A673 (cell line): Measurements from ENCODE around the gene BCS1L. TPM values are rescaled to one million over a fixed set of nuclear protein-coding genes. Genes with fewer than 3 reads are reported as not detected.

Experiments
- BruUV-seq: library from RNA; stranded (reverse); fragments of 400-500 nt; replicated peaks from 2 replicates; lab custom pipeline; 2021; lab: Mats Ljungman, UMichigan
- CTCF ChIA-PET: fragments of 300-600 bp; sonication (Branson Sonifier 250); formaldehyde crosslinking; loops from one replicate; lab custom pipeline; 2022; ENCODE audit warnings: antibody characterized with exemption; lab: Charles Lee
- POLR2A ChIA-PET: fragments of 300-600 bp; sonication (Branson Sonifier 250); formaldehyde crosslinking; loops from one replicate; lab custom pipeline; 2022; ENCODE audit warnings: antibody characterized with exemption; ENCODE audit not compliant: low non-redundant PET; lab: Charles Lee
- DNase-seq: peaks from one replicate; pipeline ENCODE4 v3.0.0-alpha.2; 2015; ENCODE audit warnings: low spot score
- H3K27ac ChIP-seq: fragments of 200-600 bp; sonication (generic); 2 replicates; pipeline ENCODE4 v1.5.1; 2016; ENCODE audit warnings: mixed run types, low read depth, mild to moderate bottlenecking, mixed read lengths, antibody characterized with exemption, low read length; ENCODE audit not compliant: poor library complexity, severe bottlenecking
- H3K27me3 ChIP-seq: fragments of 200-600 bp; sonication (generic); replicated peaks from 2 replicates; pipeline ENCODE4 v1.6.1; 2017; ENCODE audit warnings: mixed run types, low read depth, mild to moderate bottlenecking, mixed read lengths, antibody characterized with exemption, low read length; ENCODE audit not compliant: insufficient read depth, poor library complexity
- H3K36me3 ChIP-seq: fragments of 200-600 bp; sonication (generic); 2 replicates; pipeline ENCODE4 v1.6.1; 2016; ENCODE audit warnings: mixed run types, mild to moderate bottlenecking, mixed read lengths, antibody characterized with exemption, low read length; ENCODE audit not compliant: insufficient read depth, poor library complexity, severe bottlenecking
- H3K4me1 ChIP-seq: fragments of 200-600 bp; sonication (generic); 2 replicates; pipeline ENCODE4 v1.6.1; 2017; ENCODE audit warnings: mixed run types, mild to moderate bottlenecking, mixed read lengths, antibody characterized with exemption, low read length; ENCODE audit not compliant: insufficient read depth, poor library complexity, severe bottlenecking
- H3K4me3 ChIP-seq: fragments of 200-600 bp; sonication (generic); 2 replicates; pipeline ENCODE4 v1.5.1; 2016; ENCODE audit warnings: low read depth, mixed run types, mild to moderate bottlenecking, mixed read lengths, low read length; ENCODE audit not compliant: poor library complexity, severe bottlenecking
- H3K9me3 ChIP-seq: fragments of 200-600 bp; sonication (generic); 2 replicates; pipeline ENCODE4 v1.6.1; 2016; ENCODE audit warnings: mixed run types, low read depth, mild to moderate bottlenecking, mixed read lengths, antibody characterized with exemption, low read length; ENCODE audit not compliant: poor library complexity, severe bottlenecking
- CTCF ChIP-seq: fragments of 300-800, 200-600 bp; sonication (generic); conservative IDR thresholded peaks from 2 replicates; pipeline ENCODE4 v1.5.1; 2017; ENCODE audit warnings: low read depth, mild to moderate bottlenecking, antibody characterized with exemption, low read length, moderate library complexity, mixed read lengths
- EZH2 ChIP-seq: fragments of 200-600 bp; sonication (generic); IDR thresholded peaks from 2 replicates; pipeline ENCODE4 v1.6.1; 2017; ENCODE audit warnings: borderline replicate concordance, low read depth, mild to moderate bottlenecking, mixed read lengths, antibody characterized with exemption, low read length; ENCODE audit not compliant: poor library complexity, severe bottlenecking
- intact Hi-C: fragments of 100-400 bp; cut with micrococcal nuclease; formaldehyde crosslinking; loops from one replicate; pipeline ENCODE4 v1.10.0; 2022; ENCODE audit not compliant: unreplicated experiment
- total RNA-seq: library from RNA; stranded (reverse); gene quantifications from 2 replicates; pipeline ENCODE4 v1.2.3, GENCODE V29; 2021

BCS1L gene
- total RNA-seq, 1 experiment from 2014 or later: 74.1 TPM

DNA sequence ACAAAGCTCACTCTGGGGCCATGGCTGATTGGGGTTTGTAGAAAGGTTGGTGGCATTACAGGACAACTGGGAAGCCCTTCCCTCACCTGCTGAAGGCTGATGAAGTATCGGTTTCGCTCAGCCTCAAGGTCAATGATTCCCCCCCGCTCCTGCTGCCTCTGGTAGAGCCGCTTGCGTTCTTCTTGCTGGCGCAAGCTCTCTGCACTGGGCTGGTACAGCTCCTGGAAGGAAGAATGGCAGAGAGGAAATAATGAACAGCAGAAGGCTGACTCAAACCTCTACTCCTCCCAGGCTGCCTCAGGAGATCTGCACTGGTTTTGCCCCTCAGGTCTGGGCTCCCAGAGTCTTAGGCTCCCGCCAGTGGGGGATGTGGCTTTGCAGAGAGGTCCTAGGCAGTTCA, 5.2 kb downstream of the BCS1L start:
- peaks cover 53% of the 10 kb centered on the region for H3K36me3 ChIP-seq
- intact Hi-C loops: no loop called here
- H3K9me3 ChIP-seq: no peaks in the 10 kb centered on the region
- H3K27me3 ChIP-seq: no peaks in the 10 kb centered on the region
- ChIA-PET POLR2A (no interaction called here), CTCF (interaction anchor here (0.6 kb wide), 1 partner anchor 10 kb away, joined by 3 read pairs; no protein-coding TSS in a partner anchor)
- no peak for DNase-seq
- TF ChIP-seq CTCF (no peak), EZH2 (no peak)
- H3K27ac ChIP-seq: no peak overlapping the region
- H3K4me3 ChIP-seq: no peak overlapping the region
- BruUV-seq: no TSS peak
- H3K4me1 ChIP-seq: peaks cover 6% of the 10 kb centered on the region

- ChIA-PET POLR2A (no interaction called here), CTCF (interaction anchor here (1.1 to 1.6 kb wide), 3 partner anchors 16 to 176 kb away, joined by 3 to 6 read pairs (median 3); no protein-coding TSS in a partner anchor)
- peaks cover 21% of the 10 kb centered on the region for H3K36me3 ChIP-seq
- peak; percentile 29 for DNase-seq
- no peaks in the 10 kb centered on the region for H3K9me3 ChIP-seq
- BruUV-seq: TSS peak; percentile 82
- no peaks in the 10 kb centered on the region for H3K4me1 ChIP-seq
- intact Hi-C loops: no loop called here
- TF ChIP-seq EZH2: no peak
- no peak for TF ChIP-seq CTCF
- H3K4me3 ChIP-seq: peak overlapping the region; percentile 75
- H3K27ac ChIP-seq: no peak overlapping the region
- no peaks in the 10 kb centered on the region for H3K27me3 ChIP-seq
Measured at GRCh38 chr2:218671097-218671653, 11.7 kb downstream of the BCS1L start.

- ChIA-PET CTCF (interaction anchor here (0.6 to 1.6 kb wide), 4 partner anchors 16 to 176 kb away, joined by 3 to 11 read pairs (median 4); no protein-coding TSS in a partner anchor), POLR2A (interaction anchor here (0.6 kb wide), 1 partner anchor 38 kb away, joined by 3 read pairs; the partner anchor contains the start of gene TTLL4)
- no peak for TF ChIP-seq CTCF
- no peak for TF ChIP-seq EZH2
- intact Hi-C loops: no loop called here
- Histone ChIP-seq H3K27me3 (no peaks in the 10 kb centered on the region), H3K9me3 (no peaks in the 10 kb centered on the region), H3K4me1 (no peaks in the 10 kb centered on the region), H3K27ac (peak within 1 kb of the TSS; percentile 70), H3K36me3 (peaks cover 14% of the 10 kb centered on the region), H3K4me3 (peak within 1 kb of the TSS; percentile 75)
- DNase-seq: peak; percentile 96
- no TSS peak for BruUV-seq
Measured at GRCh38 chr2:218671654-218672566, 12.4 kb downstream of the BCS1L start, which contains the start of the genes RNF25 and STK36. TSS of gene RNF25 (minus strand) at chr2:218672002. CDS start at chr2:218671970, 32 bp downstream. TSS of gene STK36 (plus strand) at chr2:218672086. CDS start at chr2:218672830, 744 bp downstream.
